ENCODE measurements around the gene WNT1.
A peak's percentile ranks its signal among the peaks of the same experiment; 100 is the strongest.

Gene WNT1

GRCh38 chr12:48978291-48978740 lies at the start of gene WNT1:
WNT1 (plus strand) TSS chr12:48978322; CDS start chr12:48978651, 329 bp downstream.
- Histone ChIP-seq H3K9ac (ENCODE audit: insufficient read length) (no peak within 1 kb of the TSS), H3K27ac (no peak within 1 kb of the TSS), H3K4me3 (peak within 1 kb of the TSS; percentile 51), H3K9me3 (ENCODE audit: low read depth, low read length) (no peaks in the 10 kb centered on the region), H3K36me3 (ENCODE audit: insufficient read depth, low read length) (no peaks in the 10 kb centered on the region)
- no peak for DNase-seq (ENCODE audit: low read depth, low spot score)
- TF ChIP-seq EZH2 (IDR thresholded peaks at IDR 0.05) (peak; percentile 70), FOXP2 (optimal IDR thresholded peaks at IDR 0.05; ENCODE audit: control extremely low read depth, extremely low read length, insufficient read depth) (no peak)

- no peak overlapping the region for H3K4me3 ChIP-seq
- no peak for DNase-seq (ENCODE audit: low read depth, low spot score)
- H3K36me3 ChIP-seq (ENCODE audit: insufficient read depth, low read length) = peaks cover 40% of the 10 kb centered on the region
- no peaks in the 10 kb centered on the region for H3K9me3 ChIP-seq (ENCODE audit: low read depth, low read length)
- TF ChIP-seq FOXP2 (optimal IDR thresholded peaks at IDR 0.05; ENCODE audit: control extremely low read depth, extremely low read length, insufficient read depth) (no peak), POLR2AphosphoS5 (IDR thresholded peaks at IDR 0.05; ENCODE audit: borderline replicate concordance, low read depth, low read length) (no peak), EZH2 (IDR thresholded peaks at IDR 0.05) (no peak)
- H3K9ac ChIP-seq (ENCODE audit: insufficient read length) = no peak overlapping the region
- H3K27ac ChIP-seq = no peak overlapping the region
Observed at GRCh38 chr12:48929551-48929950, 48.6 kb upstream of the WNT1 start.

GRCh38 chr12:48930475-48930874 lies 47.6 kb upstream of the WNT1 start:
- H3K9ac ChIP-seq (ENCODE audit: insufficient read length) = no peak overlapping the region
- H3K4me3 ChIP-seq = no peak overlapping the region
- TF ChIP-seq EZH2 (IDR thresholded peaks at IDR 0.05) = no peak
- TF ChIP-seq FOXP2 (optimal IDR thresholded peaks at IDR 0.05; ENCODE audit: control extremely low read depth, extremely low read length, insufficient read depth) = no peak
- H3K27ac ChIP-seq = no peak overlapping the region
- no peak for DNase-seq (ENCODE audit: low read depth, low spot score)
- no peaks in the 10 kb centered on the region for H3K9me3 ChIP-seq (ENCODE audit: low read depth, low read length)
- peaks cover 47% of the 10 kb centered on the region for H3K36me3 ChIP-seq (ENCODE audit: insufficient read depth, low read length)

GRCh38 chr12:48932878-48933277 lies 45.2 kb upstream of the WNT1 start:
- Histone ChIP-seq H3K9ac (ENCODE audit: insufficient read length) (no peak overlapping the region), H3K9me3 (ENCODE audit: low read depth, low read length) (no peaks in the 10 kb centered on the region), H3K36me3 (ENCODE audit: insufficient read depth, low read length) (peaks cover 60% of the 10 kb centered on the region), H3K27ac (no peak overlapping the region), H3K4me3 (no peak overlapping the region)
- TF ChIP-seq POLR2AphosphoS5 (IDR thresholded peaks at IDR 0.05; ENCODE audit: borderline replicate concordance, low read depth, low read length) (no peak), EZH2 (IDR thresholded peaks at IDR 0.05) (no peak), FOXP2 (optimal IDR thresholded peaks at IDR 0.05; ENCODE audit: control extremely low read depth, extremely low read length, insufficient read depth) (no peak)
- DNase-seq (ENCODE audit: low read depth, low spot score) = no peak

- H3K27ac ChIP-seq = no peak overlapping the region
- no peak for TF ChIP-seq POLR2AphosphoS5 (IDR thresholded peaks at IDR 0.05; ENCODE audit: borderline replicate concordance, low read depth, low read length)
- no peak for TF ChIP-seq EZH2 (IDR thresholded peaks at IDR 0.05)
- no peak for TF ChIP-seq FOXP2 (optimal IDR thresholded peaks at IDR 0.05; ENCODE audit: control extremely low read depth, extremely low read length, insufficient read depth)
- peaks cover 66% of the 10 kb centered on the region for H3K36me3 ChIP-seq (ENCODE audit: insufficient read depth, low read length)
- H3K9ac ChIP-seq (ENCODE audit: insufficient read length) = no peak overlapping the region
- no peaks in the 10 kb centered on the region for H3K9me3 ChIP-seq (ENCODE audit: low read depth, low read length)
- no peak overlapping the region for H3K4me3 ChIP-seq
- DNase-seq (ENCODE audit: low read depth, low spot score) = no peak
Observed at GRCh38 chr12:48933664-48934311, 44.3 kb upstream of the WNT1 start.

- H3K36me3 ChIP-seq (ENCODE audit: insufficient read depth, low read length) = peaks cover 69% of the 10 kb centered on the region
- H3K27ac ChIP-seq = no peak overlapping the region
- no peaks in the 10 kb centered on the region for H3K9me3 ChIP-seq (ENCODE audit: low read depth, low read length)
- TF ChIP-seq EZH2 (IDR thresholded peaks at IDR 0.05) (no peak), FOXP2 (optimal IDR thresholded peaks at IDR 0.05; ENCODE audit: control extremely low read depth, extremely low read length, insufficient read depth) (no peak), POLR2AphosphoS5 (IDR thresholded peaks at IDR 0.05; ENCODE audit: borderline replicate concordance, low read depth, low read length) (no peak)
- DNase-seq (ENCODE audit: low read depth, low spot score) = no peak
- no peak overlapping the region for H3K4me3 ChIP-seq
- no peak overlapping the region for H3K9ac ChIP-seq (ENCODE audit: insufficient read length)
Observed at GRCh38 chr12:48934312-48934706, 43.8 kb upstream of the WNT1 start.

GRCh38 chr12:48936379-48936979 lies 41.6 kb upstream of the WNT1 start:
- Histone ChIP-seq H3K27ac (no peak overlapping the region), H3K4me3 (no peak overlapping the region), H3K36me3 (ENCODE audit: insufficient read depth, low read length) (peaks cover 77% of the 10 kb centered on the region), H3K9me3 (ENCODE audit: low read depth, low read length) (no peaks in the 10 kb centered on the region), H3K9ac (ENCODE audit: insufficient read length) (no peak overlapping the region)
- TF ChIP-seq FOXP2 (optimal IDR thresholded peaks at IDR 0.05; ENCODE audit: control extremely low read depth, extremely low read length, insufficient read depth) (no peak), POLR2AphosphoS5 (IDR thresholded peaks at IDR 0.05; ENCODE audit: borderline replicate concordance, low read depth, low read length) (no peak), EZH2 (IDR thresholded peaks at IDR 0.05) (no peak)
- peak; percentile 28 for DNase-seq (ENCODE audit: low read depth, low spot score)

GRCh38 chr12:48937170-48937569 lies 41.0 kb upstream of the WNT1 start:
- no peak for DNase-seq (ENCODE audit: low read depth, low spot score)
- TF ChIP-seq EZH2 (IDR thresholded peaks at IDR 0.05) (no peak), POLR2AphosphoS5 (IDR thresholded peaks at IDR 0.05; ENCODE audit: borderline replicate concordance, low read depth, low read length) (no peak), FOXP2 (optimal IDR thresholded peaks at IDR 0.05; ENCODE audit: control extremely low read depth, extremely low read length, insufficient read depth) (no peak)
- no peak overlapping the region for H3K4me3 ChIP-seq
- peaks cover 76% of the 10 kb centered on the region for H3K36me3 ChIP-seq (ENCODE audit: insufficient read depth, low read length)
- no peaks in the 10 kb centered on the region for H3K9me3 ChIP-seq (ENCODE audit: low read depth, low read length)
- no peak overlapping the region for H3K27ac ChIP-seq
- no peak overlapping the region for H3K9ac ChIP-seq (ENCODE audit: insufficient read length)
